ENCODE measurements around the gene RNFT2.
A peak's percentile ranks its signal among the peaks of the same experiment; 100 is the strongest.
"Not testable (repeated sequence)": the region's sequence is repeated elsewhere in the genome, so short reads cannot be mapped to it uniquely, and the experiment has no call there.

Gene RNFT2

GRCh38 chr12:116797885-116798284 lies 59.8 kb downstream of the RNFT2 start:
- DNase-seq (ENCODE audit: low read depth): no peak

DNA sequence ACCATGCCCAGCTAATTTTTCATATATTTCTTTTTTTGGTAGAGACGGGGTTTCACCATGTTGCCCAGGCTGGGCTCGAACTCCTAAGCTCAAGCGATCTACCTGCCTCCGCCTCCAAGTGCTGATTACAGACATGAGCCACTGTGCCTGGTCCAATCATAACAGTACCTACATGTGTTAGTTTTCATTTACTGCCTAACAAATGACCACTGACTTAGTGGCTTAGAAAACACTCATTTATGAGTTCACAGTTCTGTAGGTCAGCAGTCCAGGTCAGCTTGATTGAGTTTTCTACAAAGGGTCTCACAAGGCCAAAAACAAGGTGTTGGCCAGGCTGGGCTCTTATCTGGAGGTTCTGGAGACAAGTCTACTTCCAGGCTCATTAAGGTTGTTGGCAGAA lies 60.6 kb downstream of the RNFT2 start:
- DNase-seq (ENCODE audit: low read depth): no peak

- no peak for DNase-seq (ENCODE audit: low read depth)
Observed at GRCh38 chr12:116799955-116800354, 61.8 kb downstream of the RNFT2 start.

GRCh38 chr12:116800918-116801317 lies 62.8 kb downstream of the RNFT2 start:
- no peak for DNase-seq (ENCODE audit: low read depth)

GRCh38 chr12:116802018-116802417 lies 63.9 kb downstream of the RNFT2 start:
- DNase-seq (ENCODE audit: low read depth): no peak

DNA sequence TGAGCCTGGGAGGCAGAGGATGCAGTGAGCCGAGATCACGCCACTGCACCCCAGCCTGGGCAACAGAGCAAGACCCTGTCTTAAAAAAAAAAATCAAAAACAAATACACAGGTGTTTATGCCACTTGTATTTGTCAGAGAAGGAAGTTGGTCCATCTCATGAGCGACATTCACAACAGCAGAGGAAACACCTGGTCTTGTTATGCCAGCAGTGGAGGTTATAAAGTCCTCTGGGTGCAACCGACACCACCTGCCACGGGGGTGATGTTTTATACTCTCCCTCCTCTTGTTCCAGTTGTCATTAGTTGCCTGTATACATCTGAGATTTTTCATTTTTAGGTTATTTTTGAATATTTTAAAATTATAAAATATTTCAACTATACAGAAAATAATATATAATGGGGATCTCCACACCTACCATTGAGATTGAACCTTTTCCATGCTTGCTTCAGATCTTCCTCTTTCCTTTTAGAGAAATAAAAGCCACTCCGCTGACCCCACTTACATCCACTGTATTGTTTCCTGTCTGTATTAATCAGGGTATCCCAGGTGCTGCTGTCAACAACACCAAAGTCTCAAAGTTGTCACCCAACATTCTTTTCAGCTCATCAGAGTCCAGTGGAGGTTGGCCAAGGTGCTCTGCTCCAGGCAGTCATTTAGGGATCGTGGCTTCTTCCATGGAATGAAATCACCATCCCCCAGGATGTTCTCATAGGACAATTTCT lies 65.1 kb downstream of the RNFT2 start:
- no peak for DNase-seq (ENCODE audit: low read depth)

- DNase-seq (ENCODE audit: low read depth): no peak
Observed at GRCh38 chr12:116804051-116804450, 65.9 kb downstream of the RNFT2 start.

- DNase-seq (ENCODE audit: low read depth): no peak
Observed at GRCh38 chr12:116806845-116807440, 68.8 kb downstream of the RNFT2 start.

DNA sequence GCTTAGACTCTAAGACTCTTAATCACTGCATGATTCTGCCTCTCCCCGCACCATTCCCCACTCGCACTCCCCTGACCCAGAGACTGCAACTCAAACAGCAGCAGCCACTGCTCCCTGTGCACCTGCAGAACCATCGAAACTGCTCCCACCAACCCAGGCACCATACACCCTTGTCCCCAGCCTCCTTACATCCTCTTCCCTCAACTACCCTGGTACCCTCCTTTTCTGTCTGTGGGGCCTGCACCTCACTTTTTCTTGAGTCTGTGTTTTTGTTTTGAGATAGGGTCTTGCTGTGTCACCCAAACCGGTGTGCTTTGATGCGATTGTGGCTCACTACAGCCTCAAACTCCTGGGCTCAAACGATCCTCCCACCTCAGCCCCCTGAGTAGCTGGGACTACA lies 69.4 kb downstream of the RNFT2 start:
- DNase-seq (ENCODE audit: low read depth): no peak

- no peak for DNase-seq (ENCODE audit: low read depth)
Observed at GRCh38 chr12:116808113-116809105, 70.3 kb downstream of the RNFT2 start.

- no peak for DNase-seq (ENCODE audit: low read depth)
Observed at GRCh38 chr12:116812238-116812637, 74.1 kb downstream of the RNFT2 start.

GRCh38 chr12:116813271-116814041 lies 75.3 kb downstream of the RNFT2 start:
- no peak for DNase-seq (ENCODE audit: low read depth)

DNA sequence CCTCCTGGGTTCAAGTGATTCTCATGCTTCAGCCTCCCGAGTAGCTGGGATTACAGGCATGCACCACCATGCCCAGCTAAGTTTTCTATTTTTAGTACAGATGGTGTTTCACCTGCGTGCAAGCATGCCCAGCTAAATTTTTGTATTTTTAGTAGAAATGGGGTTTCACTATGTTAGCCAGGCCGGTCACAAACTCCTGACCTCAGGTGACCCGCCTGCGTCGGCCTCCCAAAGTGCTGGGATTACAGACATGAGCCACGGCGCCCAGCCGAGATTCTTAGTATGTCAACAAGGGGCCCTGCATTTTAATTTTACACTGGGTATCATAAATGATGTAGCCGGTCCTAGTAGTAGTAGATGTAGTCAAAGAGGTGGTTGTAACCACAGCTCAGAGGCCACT lies 76.7 kb downstream of the RNFT2 start:
- not testable (repeated sequence) for DNase-seq (ENCODE audit: low read depth)

GRCh38 chr12:116818341-116818856 lies 80.3 kb downstream of the RNFT2 start:
- no peak for DNase-seq (ENCODE audit: low read depth)

GRCh38 chr12:116818948-116819832 lies 81.1 kb downstream of the RNFT2 start:
- DNase-seq (ENCODE audit: low read depth): peak; percentile 78

DNA sequence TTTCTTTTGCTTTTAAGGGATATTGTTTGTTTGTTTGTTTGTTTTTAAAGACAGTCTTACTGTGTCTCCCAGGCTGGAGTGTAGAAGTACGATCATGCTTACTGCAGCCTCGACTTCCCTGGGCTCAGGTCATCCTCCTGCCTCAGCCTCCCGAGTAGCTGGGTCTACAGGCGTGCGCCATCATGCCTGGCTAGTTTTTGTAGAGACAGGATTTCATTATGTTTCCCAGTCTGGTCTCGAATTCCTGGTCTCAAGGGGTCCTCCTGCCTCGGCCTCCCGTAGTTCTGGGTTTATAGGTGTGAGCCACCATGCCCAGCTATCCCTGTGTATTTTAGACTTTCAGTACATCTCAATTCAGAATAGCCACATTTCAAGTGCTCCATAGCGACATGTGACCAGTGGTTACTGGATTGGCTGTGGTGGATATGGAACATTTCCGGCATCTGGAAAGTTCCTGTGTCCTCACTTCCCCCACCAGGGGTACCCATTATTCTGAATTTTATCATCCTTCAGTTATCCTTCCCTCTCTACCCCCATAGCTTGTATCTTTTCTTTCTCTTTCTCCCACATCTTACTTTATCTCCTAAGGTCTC lies 82.0 kb downstream of the RNFT2 start:
- DNase-seq (ENCODE audit: low read depth): no peak

DNA sequence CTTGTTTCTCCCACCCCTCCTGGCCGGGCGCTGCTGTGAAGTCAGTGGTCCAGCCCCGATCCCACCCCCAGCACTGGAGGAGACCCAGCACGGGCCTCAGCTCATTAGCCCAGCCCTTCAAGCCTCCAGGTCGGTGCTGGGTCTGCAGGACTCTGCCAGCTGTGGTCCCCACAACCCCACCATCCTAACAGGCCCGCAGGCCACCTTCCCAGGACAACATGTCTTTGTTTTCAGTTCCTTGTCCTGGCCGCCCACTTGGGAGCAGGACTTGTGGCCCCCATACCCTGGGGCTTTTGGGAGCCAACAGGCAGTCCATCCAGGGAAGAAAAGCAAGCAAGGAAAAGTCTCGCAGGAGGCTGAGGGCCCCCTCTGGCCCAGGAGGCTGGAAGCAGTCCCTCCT lies 83.2 kb downstream of the RNFT2 start:
- no peak for DNase-seq (ENCODE audit: low read depth)

DNA sequence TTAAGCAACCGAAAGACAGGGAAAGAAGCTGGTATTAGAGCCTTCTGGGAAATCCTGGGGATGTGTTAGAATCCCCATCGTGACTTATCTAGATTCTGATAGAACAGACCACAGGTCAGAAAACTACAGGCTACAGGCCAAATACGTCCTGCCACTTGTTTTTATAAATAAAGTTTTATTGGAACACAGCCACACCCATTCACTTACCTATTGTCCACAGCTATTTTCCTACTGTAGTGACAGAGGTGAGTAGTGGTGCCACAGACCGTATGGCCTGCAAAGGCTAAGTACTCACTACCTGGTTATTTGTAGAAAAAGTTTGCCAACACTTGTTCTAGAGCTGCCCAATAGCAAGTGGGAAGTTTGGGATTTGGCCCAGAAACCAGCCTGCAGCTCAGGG lies 89.3 kb downstream of the RNFT2 start:
- DNase-seq (ENCODE audit: low read depth): no peak

DNA sequence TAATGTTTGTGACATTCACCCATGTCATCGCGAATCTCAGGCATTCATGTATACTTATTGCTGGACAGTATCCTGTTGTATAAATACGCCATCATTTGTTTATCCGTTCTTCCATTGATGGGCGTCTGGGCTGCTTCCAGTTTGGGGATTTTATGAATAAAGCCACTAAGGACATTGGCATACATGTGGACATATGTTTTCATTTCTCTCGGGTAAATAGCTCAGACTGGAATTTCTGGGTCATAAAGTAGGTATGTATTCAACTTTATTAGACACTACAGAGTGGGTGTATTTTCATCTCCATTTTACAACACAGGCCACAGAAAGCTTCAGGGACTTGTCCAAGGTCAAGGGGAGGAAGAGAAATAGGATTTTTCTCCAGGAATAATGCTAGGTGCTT lies 94.2 kb downstream of the RNFT2 start:
- DNase-seq (ENCODE audit: low read depth): no peak

- no peak for DNase-seq (ENCODE audit: low read depth)
Observed at GRCh38 chr12:116833474-116833873, 95.4 kb downstream of the RNFT2 start.

All from stimulated activated CD8-positive, alpha-beta memory T cell treated with anti-CD3 and anti-CD28 coated beads, Interleukin-15, amount 100 ng/mL, for 24 hours (primary cell).